H1 (cell line): ENCODE results near the gene TNFSF4. TPM values are rescaled to one million over a fixed set of nuclear protein-coding genes. Genes with fewer than 3 reads are reported as not detected.

Experiments used
- CTCF ChIA-PET: fragments of 300-600 bp; sonication (Branson Sonifier 250); formaldehyde crosslinking; loops from one replicate; lab custom pipeline; 2021; ENCODE audit not compliant: partially characterized antibody; lab: Charles Lee
- POLR2A ChIA-PET: fragments of 300-600 bp; sonication (Branson Sonifier 250); formaldehyde crosslinking; loops from one replicate; lab custom pipeline; 2021; ENCODE audit warnings: inconsistent platforms; ENCODE audit not compliant: partially characterized antibody; lab: Charles Lee
- DNase-seq, 2 experiments: peaks; one replicate each; pipeline versions ENCODE4 v3.0.0 to v3.0.0-alpha.2; 2010 to 2022; ENCODE audit warnings: low spot score in 2 of 2, low read depth in 1 of 2, mixed read lengths in 1 of 2
- FAIRE-seq: peaks from 2 replicates; lab custom pipeline; 2011; peaks lifted over from hg19 to GRCh38; lab: Jason Lieb, UNC
- H2AFZ ChIP-seq: 2 replicates; pipeline ENCODE4 v1.8.1; 2012; ENCODE audit warnings: low read length, inconsistent platforms
- H2AK5ac ChIP-seq: 2 replicates; pipeline ENCODE4 v1.6.1; 2013; ENCODE audit warnings: low read depth, low read length
- H2BK120ac ChIP-seq: replicated peaks from 2 replicates; pipeline ENCODE3; 2013; ENCODE audit warnings: low read depth, low read length, inconsistent platforms
- H2BK12ac ChIP-seq: 2 replicates; pipeline ENCODE4 v1.6.1; 2013; ENCODE audit warnings: low read depth, low read length
- H2BK15ac ChIP-seq: 2 replicates; pipeline ENCODE4 v1.6.1; 2013; ENCODE audit warnings: low read length
- H2BK20ac ChIP-seq: 2 replicates; pipeline ENCODE4 v1.6.1; 2013; ENCODE audit warnings: low read length
- H2BK5ac ChIP-seq: 2 replicates; pipeline ENCODE4 v1.6.1; 2013; ENCODE audit warnings: low read depth, low read length
- H3K14ac ChIP-seq: 2 replicates; pipeline ENCODE4 v1.6.1; 2013; ENCODE audit warnings: inconsistent platforms; ENCODE audit not compliant: insufficient read length
- H3K18ac ChIP-seq: 2 replicates; pipeline ENCODE4 v1.6.1; 2013; ENCODE audit warnings: low read length; ENCODE audit errors: extremely low read depth
- H3K23ac ChIP-seq: 2 replicates; pipeline ENCODE4 v1.6.1; 2013; ENCODE audit warnings: inconsistent platforms; ENCODE audit not compliant: insufficient read length
- H3K23me2 ChIP-seq: 2 replicates; pipeline ENCODE4 v1.6.1; 2013; ENCODE audit warnings: low read depth, low read length
- H3K27ac ChIP-seq: 2 replicates; pipeline ENCODE4 v1.6.1; 2011; ENCODE audit warnings: low read depth, low read length, inconsistent platforms
- H3K27me3 ChIP-seq, 4 experiments: replicated peaks in 1 of 4; 1 replicate in 1 of 4; 2 replicates in 3 of 4; pipeline versions ENCODE4 v1.6.1 to v1.8.1; 2011 to 2013; ENCODE audit warnings: low read length in 3 of 4, mild to moderate bottlenecking in 3 of 4, inconsistent platforms in 2 of 4, mixed read lengths in 2 of 4, moderate library complexity in 1 of 4; ENCODE audit not compliant: control insufficient read depth in 3 of 4, insufficient read depth in 3 of 4; ENCODE audit errors: extremely low read depth in 1 of 4
- H3K36me3 ChIP-seq, 4 experiments: 2 replicates each; pipeline versions ENCODE4 v1.6.1 to v1.8.1; 2011 to 2013; ENCODE audit warnings: mild to moderate bottlenecking in 4 of 4, low read length in 3 of 4, moderate library complexity in 2 of 4, control low read depth in 1 of 4, inconsistent platforms in 1 of 4; ENCODE audit not compliant: insufficient read depth in 4 of 4, control insufficient read depth in 2 of 4
- H3K4ac ChIP-seq: replicated peaks from 2 replicates; pipeline ENCODE3; 2013; ENCODE audit warnings: low read length, low read depth, mixed read lengths, inconsistent platforms; ENCODE audit not compliant: insufficient read length
- H3K4me1 ChIP-seq, 4 experiments: replicated peaks in 1 of 4; 1 replicate in 1 of 4; 2 replicates in 3 of 4; pipeline versions ENCODE4 v1.6.1 to v1.8.1; 2011 to 2013; ENCODE audit warnings: low read length in 3 of 4, inconsistent platforms in 2 of 4, mixed read lengths in 1 of 4; ENCODE audit not compliant: insufficient read depth in 4 of 4, control insufficient read depth in 3 of 4
- H3K4me2 ChIP-seq, 2 experiments: 2 replicates each; pipeline versions ENCODE4 v1.6.1 to v1.8.1; 2011 to 2013; ENCODE audit warnings: low read depth in 2 of 2, low read length in 2 of 2, control low read depth in 1 of 2, inconsistent platforms in 1 of 2, mild to moderate bottlenecking in 1 of 2; ENCODE audit not compliant: insufficient read depth in 1 of 2
- H3K4me3 ChIP-seq, 4 experiments: fragments of 200-600, 300-600 bp in 1 of 4; sonication (generic), shearing (Covaris generic), sonication (Bioruptor Twin) in 1 of 4; 2 replicates each; pipeline versions ENCODE4 v1.5.1 to v1.8.1; 2011 to 2016; ENCODE audit warnings: low read length in 4 of 4, low read depth in 3 of 4, control low read depth in 2 of 4, inconsistent platforms in 2 of 4, mild to moderate bottlenecking in 2 of 4, mixed read lengths in 1 of 4, moderate library complexity in 1 of 4; ENCODE audit not compliant: insufficient read depth in 2 of 4; ENCODE audit errors: extremely low read depth in 1 of 4
- H3K56ac ChIP-seq: replicated peaks from 2 replicates; pipeline ENCODE3; 2013; ENCODE audit warnings: low read depth, mild to moderate bottlenecking, mixed read lengths, low read length, inconsistent platforms; ENCODE audit not compliant: insufficient read length
- H3K79me1 ChIP-seq: 2 replicates; pipeline ENCODE4 v1.6.1; 2013; ENCODE audit warnings: low read depth, low read length, control low read depth
- H3K79me2 ChIP-seq, 2 experiments: 2 replicates each; pipeline versions ENCODE4 v1.6.1 to v1.8.1; 2012 to 2013; ENCODE audit warnings: low read length in 2 of 2, mild to moderate bottlenecking in 2 of 2, inconsistent platforms in 1 of 2; ENCODE audit not compliant: insufficient read depth in 2 of 2, control insufficient read depth in 1 of 2
- H3K9ac ChIP-seq, 4 experiments: replicated peaks in 1 of 4; 1 replicate in 1 of 4; 2 replicates in 3 of 4; pipeline versions ENCODE4 v1.6.1 to v1.8.1; 2011 to 2013; ENCODE audit warnings: low read depth in 3 of 4, low read length in 3 of 4, control low read depth in 2 of 4, mild to moderate bottlenecking in 2 of 4, moderate library complexity in 2 of 4, inconsistent platforms in 1 of 4; ENCODE audit errors: extremely low read depth in 1 of 4
- H3K9me3 ChIP-seq, 2 experiments: 2 replicates each; pipeline versions ENCODE4 v1.6.1 to v1.8.1; 2012 to 2013; ENCODE audit warnings: mild to moderate bottlenecking in 2 of 2, moderate library complexity in 2 of 2, control low read depth in 1 of 2, inconsistent platforms in 1 of 2, low read depth in 1 of 2, low read length in 1 of 2, mixed read lengths in 1 of 2; ENCODE audit not compliant: insufficient read depth in 2 of 2
- H4K20me1 ChIP-seq, 2 experiments: replicated peaks in 1 of 2; 2 replicates each; pipeline versions ENCODE3 to v1.8.1; 2011 to 2013; ENCODE audit warnings: inconsistent platforms in 2 of 2, low read length in 2 of 2, mild to moderate bottlenecking in 1 of 2; ENCODE audit not compliant: insufficient read depth in 2 of 2, control insufficient read depth in 1 of 2
- H4K5ac ChIP-seq: 2 replicates; pipeline ENCODE4 v1.6.1; 2013; ENCODE audit warnings: low read length, low read depth, mixed read lengths, inconsistent platforms; ENCODE audit not compliant: insufficient read length
- H4K8ac ChIP-seq: 2 replicates; pipeline ENCODE4 v1.8.0; 2013; ENCODE audit warnings: mild to moderate bottlenecking, moderate library complexity, low read length, inconsistent platforms; ENCODE audit not compliant: insufficient read depth; ENCODE audit errors: extremely low read depth
- H4K91ac ChIP-seq: replicated peaks from 2 replicates; pipeline ENCODE3; 2013; ENCODE audit warnings: low read length, mixed read lengths, inconsistent platforms; ENCODE audit not compliant: insufficient read length
- CBX8 ChIP-seq: fragments of 300-800, 300-1000 bp; sonication (generic); IDR thresholded peaks from 2 replicates; pipeline ENCODE4 v1.7.1; 2016; ENCODE audit warnings: low read depth, low read length, borderline replicate concordance
- EGR1 ChIP-seq: IDR thresholded peaks from 2 replicates; pipeline ENCODE4 v1.6.1; 2011; ENCODE audit warnings: low read depth, low read length, borderline replicate concordance
- EP300 ChIP-seq, 2 experiments: IDR thresholded peaks; 1 replicate in 1 of 2; 2 replicates in 1 of 2; pipeline ENCODE4 v1.6.1; 2011 to 2012; ENCODE audit warnings: low read depth in 2 of 2, low read length in 2 of 2, mild to moderate bottlenecking in 2 of 2, borderline replicate concordance in 1 of 2, inconsistent platforms in 1 of 2, moderate library complexity in 1 of 2
- KDM4A ChIP-seq: IDR thresholded peaks from one replicate; pipeline ENCODE4 v1.7.1; 2012; ENCODE audit warnings: low read depth, mild to moderate bottlenecking, moderate library complexity, low read length, inconsistent platforms; ENCODE audit not compliant: severe bottlenecking
- MAFK ChIP-seq: IDR thresholded peaks from 2 replicates; pipeline ENCODE4 v1.6.1; 2012; ENCODE audit warnings: low read depth, mild to moderate bottlenecking, improper control_type of control experiment, low read length
- NANOG ChIP-seq: IDR thresholded peaks from 2 replicates; pipeline ENCODE4 v1.6.1; 2011; ENCODE audit warnings: low read length, low read depth, mild to moderate bottlenecking, inconsistent platforms; ENCODE audit not compliant: insufficient read depth, poor library complexity, severe bottlenecking
- NRF1 ChIP-seq: IDR thresholded peaks from 2 replicates; pipeline ENCODE4 v1.6.1; 2011; ENCODE audit warnings: mild to moderate bottlenecking, low read depth, low read length, improper control_type of control experiment
- RAD21 ChIP-seq, 2 experiments: IDR thresholded peaks in 1 of 2; conservative IDR thresholded peaks in 1 of 2; 2 replicates each; pipeline ENCODE4 v1.6.1; 2011; ENCODE audit warnings: low read depth in 2 of 2, low read length in 2 of 2, improper control_type of control experiment in 1 of 2, inconsistent platforms in 1 of 2, mild to moderate bottlenecking in 1 of 2, moderate library complexity in 1 of 2
- SIX5 ChIP-seq: IDR thresholded peaks from 2 replicates; pipeline ENCODE4 v1.6.1; 2011; ENCODE audit warnings: mild to moderate bottlenecking, low read depth, low read length
- SRF ChIP-seq: IDR thresholded peaks from 2 replicates; pipeline ENCODE4 v1.6.1; 2011; ENCODE audit warnings: mild to moderate bottlenecking, low read depth, low read length, moderate library complexity
- TEAD4 ChIP-seq: IDR thresholded peaks from 2 replicates; pipeline ENCODE4 v1.6.1; 2012; ENCODE audit warnings: low read depth, low read length, inconsistent platforms, mixed read lengths
- ZNF274 ChIP-seq: IDR thresholded peaks from 2 replicates; pipeline ENCODE4 v1.7.0; 2012; ENCODE audit warnings: low read length, borderline replicate concordance; ENCODE audit errors: extremely low read depth
- WGBS, 2 experiments: shearing (Covaris generic) in 1 of 2; methylation state at CpG; one replicate each; pipeline versions ENCODE4 v1.1.6 to v1.1.7; 2013 to 2015; ENCODE audit warnings: low lambda C conversion rate in 2 of 2, mixed read lengths in 2 of 2, inconsistent platforms in 1 of 2, low coverage in 1 of 2, missing lambda C conversion rate in 1 of 2; ENCODE audit not compliant: insufficient replicate concordance in 2 of 2, insufficient coverage in 1 of 2, insufficient read length in 1 of 2; ENCODE audit errors: extremely low coverage in 1 of 2, missing lambda C conversion rate in 1 of 2; 5-methylcytosine and 5-hydroxymethylcytosine counted together
- polyA plus RNA-seq, 7 experiments: library from polyadenylated mRNA; depleted of rRNA in 3 of 7; stranded (reverse) in 5 of 7; unstranded in 2 of 7; fragments of >200 nt in 5 of 7; fragments of 200-250 nt in 2 of 7; gene quantifications; 1 replicate in 5 of 7; 2 replicates in 1 of 7; 4 replicates in 1 of 7; pipeline versions ENCODE4 v1.2.1 to v1.2.3, GENCODE V29; 2011 to 2013; ENCODE audit warnings: missing spikeins in 2 of 7, mixed read lengths in 2 of 7
- total RNA-seq: library from RNA; stranded (reverse); fragmentation: NEBNext Ultra II Directional; extraction: Animal tissue kit (Norgen Biotek cat#: 25700); gene quantifications from 2 replicates; pipeline ENCODE4 v1.2.1, GENCODE V29; 2021

Gene TNFSF4
- total and polyA plus RNA-seq, 2 of the 8 experiments (the other 6 are each of a cell fraction or from before 2014, with no cell fraction given) = 0.54 to 0.63 TPM

DNA sequence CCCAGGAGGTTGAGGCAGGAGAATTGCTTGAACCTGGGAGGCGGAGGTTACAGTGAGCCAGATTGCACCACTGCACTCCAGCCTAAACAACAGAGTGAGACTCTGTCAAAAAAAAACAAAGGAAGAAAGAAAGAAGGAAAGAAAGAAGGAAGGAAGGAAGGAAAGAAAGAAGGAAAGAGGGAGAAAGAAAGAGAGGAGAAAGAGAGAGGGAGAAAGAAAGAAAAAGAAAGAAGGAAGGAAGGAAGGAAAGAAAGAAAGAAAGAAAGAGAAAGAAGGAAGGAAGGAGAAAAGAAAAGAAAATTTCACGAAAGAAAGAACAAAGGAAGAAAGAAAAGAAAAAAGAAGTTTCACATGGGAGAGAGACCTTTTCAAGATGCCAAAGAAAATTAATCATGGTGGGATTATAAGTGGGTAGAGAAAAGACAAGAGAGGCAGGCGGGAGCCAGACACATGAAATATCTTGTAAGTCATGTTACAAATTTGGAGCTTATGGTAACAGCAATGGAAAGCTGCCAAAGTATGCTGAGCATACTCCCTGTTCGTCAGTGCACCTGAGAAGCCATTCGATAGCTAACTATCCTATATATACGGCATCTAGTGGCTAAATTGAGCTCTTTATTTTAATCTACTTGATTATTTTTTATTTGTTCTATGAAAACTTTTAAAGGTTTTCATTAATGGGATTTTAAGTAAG lies 41.3 kb upstream of the TNFSF4 start:
- Histone ChIP-seq H4K91ac (no peak overlapping the region), H3K18ac (no peak overlapping the region), H2AFZ (no peak overlapping the region), H2BK20ac (no peak overlapping the region), H3K27ac (no peak overlapping the region), H3K4me1 (no peaks in the 10 kb centered on the region), H2AK5ac (no peak overlapping the region), H3K36me3 (no peaks in the 10 kb centered on the region), H3K79me1 (no peaks in the 10 kb centered on the region), H4K20me1 (no peaks in the 10 kb centered on the region), H2BK120ac (no peak overlapping the region), H2BK15ac (no peak overlapping the region), H3K27me3 (no peaks in the 10 kb centered on the region), H3K4me2 (no peak overlapping the region), H3K9me3 (no peaks in the 10 kb centered on the region), H3K23ac (no peak overlapping the region), H2BK5ac (no peak overlapping the region), H3K4me3 (no peak overlapping the region), H3K14ac (no peak overlapping the region), H3K9ac (no peak overlapping the region), H3K56ac (no peak overlapping the region), H3K4ac (no peak overlapping the region), H2BK12ac (no peak overlapping the region), H3K79me2 (no peaks in the 10 kb centered on the region), H4K8ac (no peak overlapping the region), H3K23me2 (no peaks in the 10 kb centered on the region), H4K5ac (no peak overlapping the region)
- 87% methylated on average over 5 of the region's 6 CpGs; no CpG with 5 or more reads in 1 of the 2 experiments for WGBS, 2 experiments
- ChIA-PET POLR2A (no interaction called here), CTCF (interaction anchor here (1.6 to 2.6 kb wide), 2 partner anchors 8 to 506 kb away, joined by 3 to 7 read pairs; no protein-coding TSS in a partner anchor)
- no peak for FAIRE-seq
- DNase-seq = no peak
- TF ChIP-seq EGR1 (no peak), KDM4A (no peak), ZNF274 (no peak), MAFK (no peak), NANOG (no peak), TEAD4 (no peak), RAD21 (IDR thresholded peaks at IDR 0.05 in 1 of 2, conservative IDR thresholded peaks at IDR 0.05 in 1 of 2; ENCODE audit: low read depth in 2 of 2, low read length in 2 of 2) (no peak), CBX8 (no peak), SIX5 (no peak), NRF1 (no peak), EP300 (IDR thresholded peaks at IDR 0.05; ENCODE audit: borderline replicate concordance in 1 of 2, low read depth in 2 of 2, low read length in 2 of 2) (no peak), SRF (no peak)
